Hepatocyte (in vitro differentiated cells): ENCODE measurements around the gene CWC27. TPM values are rescaled to one million over a fixed set of nuclear protein-coding genes. Genes with fewer than 3 reads are reported as not detected.

Source experiments
- DNase-seq: peaks from one replicate; pipeline ENCODE4 v3.0.0-alpha.2; 2016; ENCODE audit warnings: low spot score
- H2AFZ ChIP-seq: fragments of 200-600 bp; sonication (generic); 2 replicates; pipeline ENCODE4 v1.6.0; 2016; ENCODE audit warnings: antibody characterized with exemption, mild to moderate bottlenecking
- H3K27ac ChIP-seq: fragments of 200-600 bp; sonication (generic); 2 replicates; pipeline ENCODE4 v1.5.1; 2016; ENCODE audit warnings: mild to moderate bottlenecking
- H3K27me3 ChIP-seq: fragments of 200-600 bp; sonication (generic); 2 replicates; pipeline ENCODE4 v1.6.1; 2016
- H3K36me3 ChIP-seq: fragments of 200-600 bp; sonication (generic); replicated peaks from 2 replicates; pipeline ENCODE4 v1.5.1; 2016; ENCODE audit warnings: low read depth; ENCODE audit not compliant: insufficient read depth
- H3K4me1 ChIP-seq: fragments of 200-600 bp; sonication (generic); 2 replicates; pipeline ENCODE4 v1.5.1; 2016; ENCODE audit warnings: mild to moderate bottlenecking, moderate library complexity; ENCODE audit not compliant: insufficient read depth
- H3K4me2 ChIP-seq: fragments of 200-600 bp; sonication (generic); 2 replicates; pipeline ENCODE4 v1.6.0; 2016
- H3K4me3 ChIP-seq: fragments of 200-600 bp; sonication (generic); 2 replicates; pipeline ENCODE4 v1.5.1; 2016; ENCODE audit warnings: mild to moderate bottlenecking
- H3K79me2 ChIP-seq: fragments of 200-600 bp; sonication (generic); 2 replicates; pipeline ENCODE4 v1.6.0; 2017; ENCODE audit warnings: mild to moderate bottlenecking
- H3K9me2 ChIP-seq: fragments of 200-600 bp; sonication (generic); replicated peaks from 2 replicates; pipeline ENCODE4 v1.6.0; 2017; ENCODE audit warnings: mild to moderate bottlenecking; ENCODE audit not compliant: insufficient read depth
- H3K9me3 ChIP-seq: fragments of 200-600 bp; sonication (generic); 2 replicates; pipeline ENCODE4 v1.5.1; 2016; ENCODE audit warnings: low read depth, mild to moderate bottlenecking
- H4K20me1 ChIP-seq: fragments of 200-600 bp; sonication (generic); 2 replicates; pipeline ENCODE4 v1.6.0; 2016; ENCODE audit warnings: mild to moderate bottlenecking; ENCODE audit not compliant: insufficient read depth, poor library complexity, severe bottlenecking
- EZH2 ChIP-seq: fragments of 200-600 bp; sonication (generic); IDR thresholded peaks from 2 replicates; pipeline ENCODE4 v1.6.1; 2016; ENCODE audit warnings: antibody characterized with exemption, mild to moderate bottlenecking, borderline replicate concordance
- EZH2phosphoT487 ChIP-seq: fragments of 200-600 bp; sonication (generic); IDR thresholded peaks from one replicate; pipeline ENCODE4 v1.6.1; 2018; ENCODE audit warnings: antibody characterized with exemption, mild to moderate bottlenecking, low read depth, moderate library complexity; ENCODE audit not compliant: unreplicated experiment, severe bottlenecking
- WGBS: methylation state at CpG from one replicate; pipeline ENCODE4 v1.1.6; 2016; ENCODE audit warnings: low lambda C conversion rate; ENCODE audit errors: missing lambda C conversion rate; 5-methylcytosine and 5-hydroxymethylcytosine counted together
- polyA plus RNA-seq: library from polyadenylated mRNA; unstranded; fragments of >200 nt; fragmentation: Nextera tagmentation; extraction: Ambion mirVana; gene quantifications from 2 replicates; pipeline ENCODE4 v1.2.1, GENCODE V29; 2016
- total RNA-seq: library from RNA; depleted of rRNA; stranded (reverse); fragments of >200 nt; gene quantifications from 2 replicates; pipeline ENCODE4 v1.2.3, GENCODE V29; 2014
- TF ChIP-seq, protein P1 (sequence below): fragments of 200-600 bp; sonication (generic); IDR thresholded peaks from 2 replicates; pipeline ENCODE4 v1.5.1; 2016; ENCODE audit warnings: antibody characterized with exemption, mild to moderate bottlenecking; ENCODE audit not compliant: poor library complexity

Gene CWC27
- total and polyA plus RNA-seq, 2 experiments from 2014 or later, result 15.8 to 32.5 TPM

DNA sequence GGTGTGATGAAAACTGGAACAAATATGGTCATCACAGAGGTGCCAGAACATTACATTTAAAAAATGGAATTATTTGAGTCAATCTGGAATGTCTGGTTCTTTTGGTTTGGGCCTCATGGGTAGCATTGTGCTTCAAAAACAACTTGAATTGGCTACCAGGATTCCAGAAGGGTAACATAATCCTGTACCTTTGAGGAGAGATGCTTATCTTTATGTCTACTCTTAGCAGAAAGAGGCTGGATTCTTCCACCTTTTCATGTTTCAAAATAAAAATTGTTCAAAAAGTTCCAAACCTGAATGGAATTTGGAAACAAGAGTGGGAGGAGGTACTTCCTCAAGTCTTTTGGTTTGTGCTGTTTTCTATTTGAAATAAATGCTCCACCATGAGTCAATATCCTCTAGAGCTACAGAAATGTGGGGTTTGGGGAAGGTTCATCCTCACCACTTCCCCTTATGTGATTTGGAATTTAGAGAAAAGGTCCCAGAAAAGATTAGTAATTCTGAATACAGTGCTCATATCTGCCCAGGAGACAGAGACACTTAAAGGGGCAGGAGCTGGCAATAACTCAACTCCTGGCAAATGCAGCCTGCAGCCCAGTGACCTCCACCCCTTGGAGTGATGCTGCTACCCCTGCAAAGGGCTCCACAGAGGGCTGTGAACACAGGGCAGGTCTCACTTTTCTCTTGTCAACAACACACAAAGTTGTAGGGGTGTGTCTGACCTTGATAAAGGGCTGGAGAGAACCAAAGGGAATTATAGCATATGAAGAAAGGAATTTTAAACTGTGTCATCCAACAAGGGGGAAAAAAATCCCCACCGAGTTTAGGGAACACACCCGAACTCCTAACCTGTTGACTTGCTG is 272.8 kb downstream of the CWC27 start:
- Histone ChIP-seq H3K9me3 (no peaks in the 10 kb centered on the region), H3K4me3 (no peak overlapping the region), H4K20me1 (no peaks in the 10 kb centered on the region), H3K27me3 (no peaks in the 10 kb centered on the region), H3K27ac (no peak overlapping the region), H3K79me2 (no peaks in the 10 kb centered on the region), H2AFZ (no peak overlapping the region), H3K9me2 (no peaks in the 10 kb centered on the region), H3K36me3 (no peaks in the 10 kb centered on the region), H3K4me1 (no peaks in the 10 kb centered on the region), H3K4me2 (no peak overlapping the region)
- no peak for TF ChIP-seq EZH2phosphoT487
- no peak for TF ChIP-seq EZH2
- TF ChIP-seq, protein P1, sequence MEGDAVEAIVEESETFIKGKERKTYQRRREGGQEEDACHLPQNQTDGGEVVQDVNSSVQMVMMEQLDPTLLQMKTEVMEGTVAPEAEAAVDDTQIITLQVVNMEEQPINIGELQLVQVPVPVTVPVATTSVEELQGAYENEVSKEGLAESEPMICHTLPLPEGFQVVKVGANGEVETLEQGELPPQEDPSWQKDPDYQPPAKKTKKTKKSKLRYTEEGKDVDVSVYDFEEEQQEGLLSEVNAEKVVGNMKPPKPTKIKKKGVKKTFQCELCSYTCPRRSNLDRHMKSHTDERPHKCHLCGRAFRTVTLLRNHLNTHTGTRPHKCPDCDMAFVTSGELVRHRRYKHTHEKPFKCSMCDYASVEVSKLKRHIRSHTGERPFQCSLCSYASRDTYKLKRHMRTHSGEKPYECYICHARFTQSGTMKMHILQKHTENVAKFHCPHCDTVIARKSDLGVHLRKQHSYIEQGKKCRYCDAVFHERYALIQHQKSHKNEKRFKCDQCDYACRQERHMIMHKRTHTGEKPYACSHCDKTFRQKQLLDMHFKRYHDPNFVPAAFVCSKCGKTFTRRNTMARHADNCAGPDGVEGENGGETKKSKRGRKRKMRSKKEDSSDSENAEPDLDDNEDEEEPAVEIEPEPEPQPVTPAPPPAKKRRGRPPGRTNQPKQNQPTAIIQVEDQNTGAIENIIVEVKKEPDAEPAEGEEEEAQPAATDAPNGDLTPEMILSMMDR, result no peak
- DNase-seq, result no peak
- 90% methylated on average over 2 of the region's 2 CpGs for WGBS

- H4K20me1 ChIP-seq, result no peaks in the 10 kb centered on the region
- no peaks in the 10 kb centered on the region for H3K36me3 ChIP-seq
- no peak overlapping the region for H2AFZ ChIP-seq
- H3K9me2 ChIP-seq, result no peaks in the 10 kb centered on the region
- H3K4me1 ChIP-seq, result no peaks in the 10 kb centered on the region
- no peaks in the 10 kb centered on the region for H3K9me3 ChIP-seq
- no peaks in the 10 kb centered on the region for H3K27me3 ChIP-seq
- H3K27ac ChIP-seq, result no peak overlapping the region
- no peaks in the 10 kb centered on the region for H3K79me2 ChIP-seq
- DNase-seq, result no peak
- no peak for TF ChIP-seq EZH2phosphoT487
- TF ChIP-seq, protein P1, result no peak
- no peak for TF ChIP-seq EZH2
- H3K4me3 ChIP-seq, result no peak overlapping the region
- 95% methylated on average over 5 of the region's 5 CpGs for WGBS
- H3K4me2 ChIP-seq, result no peak overlapping the region
These were observed 275.2 kb downstream of the CWC27 start for GRCh38 chr5:65043843-65044359.

- no peak for TF ChIP-seq EZH2phosphoT487
- TF ChIP-seq, protein P1, result no peak
- TF ChIP-seq EZH2, result no peak
- Histone ChIP-seq H2AFZ (no peak overlapping the region), H3K4me3 (no peak overlapping the region), H3K27ac (no peak overlapping the region), H3K9me3 (no peaks in the 10 kb centered on the region), H4K20me1 (no peaks in the 10 kb centered on the region), H3K36me3 (no peaks in the 10 kb centered on the region), H3K27me3 (no peaks in the 10 kb centered on the region), H3K9me2 (no peaks in the 10 kb centered on the region), H3K4me1 (no peaks in the 10 kb centered on the region), H3K4me2 (no peak overlapping the region), H3K79me2 (no peaks in the 10 kb centered on the region)
- 68% methylated on average over 3 of the region's 3 CpGs for WGBS
- no peak for DNase-seq
These were observed 278.5 kb downstream of the CWC27 start for GRCh38 chr5:65047225-65047624.
